Activated naive CD4-positive, alpha-beta T cell treated with anti-CD3 and anti-CD28 coated beads, Interleukin-2, amount 50 U/mL, for 16 hours (primary cell): ENCODE measurements around the gene SYNPO2.
A peak's percentile ranks its signal among the peaks of the same experiment; 100 is the strongest.
"Not testable (repeated sequence)": the region's sequence is repeated elsewhere in the genome, so short reads cannot be mapped to it uniquely, and the experiment has no call there.

Experiments used
- DNase-seq: peaks from one replicate; pipeline ENCODE4 v3.0.0-alpha.2; 2020

Gene SYNPO2

DNA sequence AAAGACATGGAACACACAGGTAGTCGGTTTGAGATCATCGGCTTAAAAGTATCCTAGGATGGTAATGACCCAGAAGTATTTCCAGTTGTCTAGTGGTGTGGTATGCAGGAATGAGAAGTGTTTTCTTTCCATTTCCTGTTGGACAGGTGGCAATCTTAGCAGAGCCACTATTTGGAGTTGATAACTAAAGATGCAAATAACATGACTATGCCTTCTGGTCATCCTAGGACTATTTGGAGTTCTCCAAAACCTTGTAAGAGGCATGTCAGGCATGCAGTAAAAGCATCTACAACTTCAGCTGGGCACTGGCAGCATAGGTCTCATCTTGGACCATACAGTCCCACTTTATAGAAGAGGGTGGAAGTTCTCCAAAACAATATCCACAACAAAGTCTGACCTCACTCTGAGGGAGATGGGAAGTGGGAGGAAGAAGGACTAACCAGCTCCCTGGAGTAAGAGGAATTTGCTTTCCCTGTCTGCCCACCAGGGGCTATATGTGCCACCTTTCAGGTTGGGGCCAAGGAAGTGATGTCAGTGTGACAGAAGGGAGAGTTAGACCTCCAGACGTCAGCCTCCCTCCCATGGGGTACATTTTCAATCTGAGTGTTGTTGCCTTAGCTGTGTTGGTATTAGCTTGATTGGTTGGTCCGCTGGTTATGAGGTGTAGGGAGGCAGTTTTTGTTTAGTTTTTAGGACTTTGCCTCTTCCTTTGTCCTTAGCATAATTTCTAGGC, 145.8 kb downstream of the SYNPO2 start:
- no peak for DNase-seq

DNA sequence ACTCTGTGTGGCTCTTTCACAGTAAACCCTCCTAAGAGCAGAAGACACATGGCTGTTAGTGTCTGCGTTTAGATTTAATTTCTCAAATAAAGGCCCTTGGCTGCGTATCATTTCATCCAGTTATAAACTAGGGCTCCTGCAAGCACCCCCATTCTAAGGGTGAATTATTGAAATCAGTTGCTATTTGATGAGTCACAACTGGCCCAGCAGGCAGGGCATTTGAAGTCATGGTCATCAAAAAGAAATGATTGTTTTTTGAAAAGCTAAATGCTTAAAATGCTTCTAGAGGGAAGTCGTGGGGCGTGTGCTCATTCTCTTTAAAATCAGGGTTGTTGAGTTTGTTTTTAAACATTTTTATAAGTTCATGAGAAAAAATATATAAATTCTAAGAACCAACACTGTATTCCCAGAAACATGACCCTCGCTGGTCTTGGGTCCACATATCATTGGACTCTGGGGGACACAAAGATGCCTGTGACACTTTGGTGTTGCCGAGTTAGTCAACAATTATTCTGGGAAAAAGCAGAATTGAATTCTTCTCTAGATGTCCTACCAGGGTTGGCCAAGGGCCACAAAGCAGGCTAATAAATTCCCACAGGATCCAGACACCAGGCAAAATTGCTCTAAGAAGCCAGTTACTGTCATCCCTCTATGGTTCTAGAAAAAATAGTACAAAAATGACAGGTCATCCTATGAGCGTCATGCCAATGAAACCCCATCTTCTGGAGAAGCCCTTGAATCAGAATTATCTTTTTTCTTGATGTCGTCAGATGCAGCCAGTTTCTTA, 147.5 kb downstream of the SYNPO2 start:
- no peak for DNase-seq

DNA sequence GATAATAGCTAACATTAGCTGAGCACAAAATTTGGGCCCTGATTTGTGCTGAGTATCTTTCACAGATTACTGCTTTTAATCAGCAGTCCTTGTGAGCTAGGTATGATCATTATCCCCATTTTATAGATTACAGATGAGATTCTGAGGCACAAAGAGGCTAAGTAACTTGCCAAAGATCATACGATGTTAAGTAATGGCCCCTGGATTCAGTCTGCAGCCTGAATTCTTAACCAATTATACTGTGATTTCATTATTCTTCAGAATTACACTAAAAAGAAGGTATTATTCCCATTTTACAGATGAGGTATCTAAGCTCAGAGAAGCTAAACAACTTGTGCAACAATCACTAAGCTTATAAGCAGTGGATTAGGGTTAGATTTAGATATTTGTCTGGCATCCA, 149.1 kb downstream of the SYNPO2 start:
- DNase-seq: no peak

DNA sequence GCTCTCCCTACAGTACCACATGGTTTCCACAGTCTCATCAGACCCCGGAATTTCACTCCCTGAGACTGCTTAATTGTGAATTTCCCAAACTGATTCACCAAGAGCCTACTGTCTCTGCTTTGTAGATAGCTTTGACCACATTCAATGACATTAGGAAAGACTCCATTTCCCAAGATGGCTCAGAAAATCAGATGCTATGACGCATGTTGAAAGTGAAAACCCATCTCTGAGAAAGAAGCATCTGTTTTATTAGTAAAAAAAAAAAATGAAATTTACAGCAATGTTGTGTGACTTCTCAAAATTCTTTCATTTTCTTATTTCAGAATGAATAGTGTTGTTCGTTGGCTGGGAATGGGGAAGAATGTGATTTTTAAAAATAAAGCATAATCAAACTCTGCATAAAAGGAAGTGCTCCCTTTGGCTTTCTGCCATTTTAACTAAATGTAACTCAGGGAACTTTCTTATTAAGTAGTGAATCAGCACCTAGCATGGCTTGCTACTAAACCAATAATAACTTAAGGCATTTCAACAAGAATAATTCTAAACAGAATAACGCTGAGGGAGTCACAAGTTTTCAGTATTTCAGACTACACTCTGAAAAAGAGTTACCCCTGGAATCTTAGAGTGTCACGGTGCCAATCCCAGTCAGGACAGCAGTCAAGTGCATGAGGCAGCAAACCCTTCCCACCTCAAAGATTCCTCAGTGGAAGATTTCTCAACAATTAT, 149.6 kb downstream of the SYNPO2 start:
- no peak for DNase-seq

DNA sequence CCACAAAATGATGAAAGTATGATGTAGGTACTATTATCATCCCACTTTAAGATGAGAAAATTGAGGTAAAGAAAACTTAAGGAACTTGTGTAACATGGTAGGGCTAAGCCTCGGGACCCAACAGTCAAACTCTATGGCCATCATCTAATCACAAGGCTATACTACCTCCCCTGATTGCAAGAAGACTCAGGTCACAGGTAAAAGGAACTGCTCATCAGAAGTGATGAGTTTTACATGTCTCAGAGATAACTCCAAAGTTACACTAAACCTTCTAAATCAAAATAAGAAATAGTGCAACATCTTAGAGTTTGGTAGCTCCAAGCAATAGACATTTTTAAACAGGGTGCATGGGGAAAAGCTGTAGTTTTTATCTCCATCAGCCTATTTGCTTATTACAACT, 150.5 kb downstream of the SYNPO2 start:
- DNase-seq: no peak

DNA sequence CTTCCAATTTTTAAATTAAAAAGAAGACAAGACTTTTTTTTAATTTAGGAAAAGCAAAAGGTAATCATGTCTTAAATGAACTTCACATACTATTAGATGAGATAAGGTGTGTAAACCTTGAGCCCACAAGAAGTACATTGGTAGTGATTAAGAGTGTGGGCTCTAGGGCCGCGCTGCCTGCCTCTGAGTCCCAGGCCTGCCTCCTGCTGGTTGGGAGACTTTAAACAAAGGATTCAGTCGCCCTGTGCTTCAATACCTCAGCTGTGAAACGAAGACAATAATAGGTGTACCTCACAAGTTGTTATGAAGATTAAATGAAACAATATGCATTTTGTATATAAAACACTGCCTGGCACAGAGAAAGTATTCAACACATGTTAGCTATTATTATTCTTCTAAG, 151.1 kb downstream of the SYNPO2 start:
- DNase-seq: no peak

DNA sequence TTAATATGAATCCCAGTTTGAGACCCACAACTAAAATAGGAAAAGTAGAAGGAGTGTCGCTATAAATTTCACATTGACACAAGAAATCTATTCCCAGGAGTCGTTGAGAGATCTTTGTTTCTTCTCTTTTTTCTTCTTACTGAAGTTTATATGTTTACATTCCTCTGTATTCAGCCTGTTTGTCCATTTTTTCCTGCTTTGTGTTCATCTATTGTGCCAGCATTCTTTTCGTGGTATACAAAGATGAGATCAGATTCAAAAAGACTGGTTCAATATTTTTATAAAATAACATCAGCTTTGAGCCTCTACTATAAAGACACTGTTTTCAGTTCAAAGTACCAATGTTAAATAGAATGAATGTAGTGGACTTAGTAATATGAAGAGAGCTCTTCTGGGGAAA, 151.6 kb downstream of the SYNPO2 start:
- no peak for DNase-seq

DNA sequence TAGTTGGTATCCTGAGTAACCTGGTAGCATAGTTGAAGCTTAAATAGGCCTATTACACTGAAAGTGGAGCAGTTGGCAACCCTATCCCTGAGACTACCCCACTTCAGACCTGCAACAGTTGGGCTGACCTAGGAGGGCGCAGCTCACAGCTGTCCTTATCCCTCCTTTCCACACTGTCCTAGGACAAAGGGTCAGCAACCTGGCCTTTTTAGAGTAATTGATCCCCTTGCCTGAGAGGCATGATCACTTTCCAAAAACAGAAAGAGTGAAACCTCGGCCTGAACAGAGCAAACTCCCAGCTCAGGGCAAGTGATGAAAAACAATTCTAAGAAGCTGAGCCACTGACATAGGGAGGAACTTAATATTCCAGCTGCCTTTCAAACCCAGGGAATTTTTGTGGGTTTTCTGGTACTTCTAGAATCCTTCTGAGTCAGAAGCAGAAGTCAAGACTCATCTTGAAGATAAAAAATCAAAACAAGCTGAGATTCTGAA, 152.1 kb downstream of the SYNPO2 start:
- DNase-seq: no peak

DNA sequence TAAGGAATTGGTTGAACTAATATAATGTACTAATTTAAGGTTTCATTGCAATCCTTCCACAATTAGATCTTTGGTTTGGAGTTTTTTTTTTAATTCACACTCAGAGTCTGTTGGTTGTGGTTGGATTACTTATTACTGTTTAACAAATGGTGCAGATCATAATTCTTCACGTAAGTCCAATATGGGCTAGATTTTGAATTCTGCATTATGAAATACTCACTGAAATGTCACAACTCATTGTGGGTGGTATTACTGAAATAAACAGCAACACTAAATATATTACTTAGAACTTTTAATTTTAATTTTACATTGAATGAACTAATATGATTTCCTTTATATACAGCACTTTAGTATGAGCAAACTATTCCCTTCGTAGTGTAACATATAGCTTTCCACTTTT, 152.7 kb downstream of the SYNPO2 start:
- DNase-seq: no peak

DNA sequence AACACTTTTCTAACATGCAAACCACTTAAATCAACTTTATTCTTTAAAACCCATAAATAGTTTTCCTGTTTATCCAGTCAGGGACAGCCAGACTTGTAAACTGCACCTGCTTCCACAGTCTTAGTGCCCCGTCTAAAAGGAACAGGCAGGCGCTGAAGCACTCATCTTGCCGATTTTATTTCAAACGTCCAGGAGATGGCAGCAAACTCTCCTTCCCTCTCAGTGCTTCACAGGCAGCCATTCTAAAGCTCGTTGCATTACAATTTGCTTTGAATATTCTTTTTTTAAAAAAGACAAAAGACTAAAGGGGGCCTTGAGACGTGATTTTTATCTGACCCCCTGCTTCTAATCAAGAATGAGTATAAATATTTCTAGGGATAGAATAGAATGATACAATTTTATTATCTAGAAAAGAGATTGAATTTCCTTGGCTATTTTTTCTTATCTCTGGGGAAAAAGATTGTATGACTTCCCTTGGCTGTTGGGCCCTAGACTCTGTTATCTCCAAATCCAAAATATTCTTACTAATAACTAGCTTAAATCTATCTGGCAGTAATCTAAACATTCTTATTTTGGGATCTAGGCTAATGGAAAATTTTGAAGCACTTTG, 153.4 kb downstream of the SYNPO2 start:
- peak; percentile 46 for DNase-seq

DNA sequence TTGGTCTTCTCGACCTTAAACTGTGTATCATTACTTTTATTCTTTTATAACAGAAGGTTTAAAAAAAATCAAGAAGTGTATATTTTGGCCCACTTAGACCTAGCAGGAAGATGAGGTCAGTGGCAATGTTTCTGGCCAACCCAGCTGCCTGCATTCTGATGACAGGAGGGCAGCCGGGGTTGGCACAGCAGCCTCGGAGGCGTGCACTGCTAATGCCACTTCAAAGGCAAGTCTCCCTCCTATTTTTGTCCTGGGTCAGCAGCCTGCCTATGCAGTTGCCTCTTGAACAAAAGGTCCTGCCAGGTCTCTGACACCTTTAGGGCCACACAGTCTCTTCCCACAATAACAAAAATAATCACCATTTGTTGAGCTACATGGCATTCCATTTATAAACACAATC, 157.6 kb downstream of the SYNPO2 start:
- DNase-seq: no peak

DNA sequence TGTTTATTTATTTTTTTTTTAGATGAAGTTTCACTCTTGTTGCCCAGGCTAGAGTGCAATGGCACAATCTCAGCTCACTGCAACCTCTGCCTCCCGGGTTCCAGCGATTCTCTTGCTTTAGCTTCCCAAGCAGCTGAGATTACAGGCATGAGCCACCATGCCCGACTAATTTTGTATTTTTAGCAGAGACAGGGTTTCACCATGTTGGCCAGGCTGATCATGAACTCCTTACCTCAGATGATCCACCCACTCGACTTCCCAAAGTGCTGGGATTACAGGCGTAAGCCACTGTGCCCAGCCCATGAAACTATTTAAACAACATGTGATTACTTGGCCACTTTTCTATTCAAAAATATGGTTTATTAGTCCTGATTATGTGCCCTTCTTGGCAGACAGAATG, 158.4 kb downstream of the SYNPO2 start:
- not testable (repeated sequence) for DNase-seq

DNA sequence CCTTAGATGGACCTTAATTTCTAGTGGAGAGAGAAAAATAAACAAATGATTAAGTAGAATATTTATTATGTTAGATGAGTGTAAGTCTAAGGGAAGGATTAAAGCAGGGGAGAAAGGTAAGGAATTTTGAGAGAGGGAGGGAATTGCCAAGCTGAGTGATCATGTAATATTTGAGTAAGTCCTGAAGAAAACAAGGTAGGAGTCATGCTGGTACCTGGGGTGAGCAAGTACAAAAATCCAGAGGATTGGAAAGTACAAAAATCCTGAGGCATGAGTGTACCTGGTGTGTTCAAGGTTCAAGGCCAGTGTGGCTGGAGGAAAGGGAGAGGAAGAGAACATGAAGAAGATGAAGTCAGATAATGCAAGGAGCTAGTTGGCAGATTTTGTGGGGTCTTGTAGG, 159.8 kb downstream of the SYNPO2 start:
- no peak for DNase-seq

DNA sequence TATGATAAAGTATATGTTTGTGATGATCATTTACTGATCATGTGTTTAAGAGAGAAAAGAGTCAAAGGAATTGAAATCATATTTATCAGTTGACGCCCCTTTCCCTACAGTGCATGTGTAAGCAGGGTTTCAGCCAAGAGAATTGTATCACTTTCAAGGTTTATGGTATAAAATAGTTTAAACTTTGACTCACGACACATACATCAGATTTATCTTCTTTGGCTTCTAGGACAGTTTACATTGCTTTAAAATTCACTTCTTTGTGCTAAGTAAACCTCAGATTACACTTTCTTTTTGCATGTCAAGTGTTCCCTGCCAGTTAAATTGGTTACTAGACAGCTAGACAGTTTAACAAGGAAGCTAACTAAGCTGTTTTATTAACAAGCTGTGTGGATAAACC, 160.7 kb downstream of the SYNPO2 start:
- no peak for DNase-seq

DNA sequence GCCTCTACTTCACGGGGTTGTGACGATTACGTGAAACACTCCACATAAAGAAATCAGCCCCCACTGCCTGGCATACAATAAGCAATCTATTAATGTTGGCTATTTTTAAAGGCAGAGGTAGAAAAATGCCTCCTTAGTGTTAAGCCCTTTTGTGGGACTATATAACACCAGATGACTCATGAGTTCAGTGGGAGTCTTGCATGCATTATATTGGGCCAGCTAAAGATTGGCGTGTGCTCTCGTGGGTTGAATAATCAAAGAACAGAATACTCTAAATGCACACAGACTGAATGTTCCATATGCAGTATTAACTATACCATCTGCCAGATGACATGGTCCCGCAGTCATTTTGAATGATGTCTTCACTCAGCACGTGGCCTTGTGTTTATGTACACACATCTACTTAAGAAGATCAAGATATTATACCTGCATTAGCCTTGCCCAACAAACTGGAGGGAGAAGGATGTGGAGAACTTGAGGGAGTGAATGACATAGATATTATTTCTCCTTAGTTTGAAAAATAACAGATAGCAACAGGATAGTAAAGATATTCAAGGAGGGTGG, 162.0 kb downstream of the SYNPO2 start:
- no peak for DNase-seq

DNA sequence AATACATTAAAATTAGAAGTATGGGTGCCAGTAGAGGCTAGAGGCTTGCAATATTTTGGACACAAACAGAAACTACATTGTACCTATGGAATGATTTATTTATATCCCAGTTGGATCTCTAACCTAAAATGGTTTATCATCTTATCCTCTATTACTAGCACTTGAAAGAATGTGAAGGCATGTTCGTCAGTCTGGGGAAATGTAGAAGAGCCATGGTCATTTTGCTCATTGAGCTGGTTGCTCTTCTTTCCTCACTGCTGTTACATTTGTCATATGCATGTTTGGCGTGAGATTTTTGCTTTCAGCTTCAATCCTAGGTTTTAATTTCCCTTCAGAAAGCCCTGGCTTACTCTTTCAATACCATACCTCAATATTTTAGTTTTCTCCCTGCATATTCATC, 164.6 kb downstream of the SYNPO2 start:
- DNase-seq: no peak

DNA sequence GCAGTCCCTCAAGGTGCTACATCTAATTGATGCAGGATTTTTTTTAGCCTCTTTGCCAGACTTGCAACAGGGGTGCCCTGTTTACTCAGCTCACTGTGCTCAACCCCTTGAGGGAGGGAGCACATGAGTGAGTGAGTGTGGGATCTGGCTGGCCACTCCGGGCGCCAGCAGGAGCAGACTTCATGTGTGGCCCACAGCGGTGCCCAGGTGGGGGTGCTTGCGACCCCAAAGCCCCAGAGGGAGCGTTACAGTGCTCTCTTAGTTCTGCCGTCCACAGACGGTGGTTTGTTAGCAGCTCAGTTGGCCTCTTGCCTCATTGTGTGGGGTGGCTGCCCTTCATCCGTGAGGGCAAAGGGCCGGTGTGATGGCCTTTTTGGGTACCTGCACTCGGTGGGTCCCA, 165.3 kb downstream of the SYNPO2 start:
- no peak for DNase-seq

DNA sequence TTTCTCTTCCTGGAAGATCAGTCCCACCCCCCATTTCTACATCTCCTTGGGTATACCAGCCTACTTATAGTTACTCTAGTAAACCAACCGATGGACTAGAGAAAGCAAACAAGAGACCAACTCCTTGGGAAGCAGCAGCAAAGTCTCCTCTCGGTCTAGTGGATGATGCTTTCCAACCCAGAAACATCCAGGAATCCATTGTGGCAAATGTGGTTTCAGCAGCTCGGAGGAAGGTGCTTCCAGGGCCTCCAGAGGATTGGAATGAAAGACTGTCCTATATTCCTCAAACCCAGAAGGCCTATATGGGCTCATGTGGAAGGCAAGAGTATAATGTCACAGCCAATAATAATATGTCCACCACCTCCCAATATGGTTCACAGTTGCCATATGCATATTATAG, 168.8 kb downstream of the SYNPO2 start:
- no peak for DNase-seq

DNA sequence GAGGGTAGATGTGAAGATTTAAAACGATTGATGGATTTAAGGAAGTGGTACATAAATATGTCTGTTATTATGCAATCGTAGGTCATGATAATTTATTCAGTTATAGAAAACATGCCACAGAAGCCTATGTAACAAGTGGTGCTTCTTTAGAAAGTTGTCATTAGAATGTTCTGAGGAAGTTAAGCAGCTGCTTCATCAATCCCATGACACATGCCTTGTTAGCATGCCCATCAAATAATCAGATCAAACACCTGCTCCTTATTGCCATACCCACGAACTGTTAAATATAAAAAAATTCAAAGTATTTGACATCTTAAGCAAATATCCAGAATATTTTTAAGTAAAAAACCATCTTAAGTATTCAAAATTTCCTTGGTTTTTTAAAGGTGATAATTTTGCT, 170.6 kb downstream of the SYNPO2 start:
- DNase-seq: no peak

DNA sequence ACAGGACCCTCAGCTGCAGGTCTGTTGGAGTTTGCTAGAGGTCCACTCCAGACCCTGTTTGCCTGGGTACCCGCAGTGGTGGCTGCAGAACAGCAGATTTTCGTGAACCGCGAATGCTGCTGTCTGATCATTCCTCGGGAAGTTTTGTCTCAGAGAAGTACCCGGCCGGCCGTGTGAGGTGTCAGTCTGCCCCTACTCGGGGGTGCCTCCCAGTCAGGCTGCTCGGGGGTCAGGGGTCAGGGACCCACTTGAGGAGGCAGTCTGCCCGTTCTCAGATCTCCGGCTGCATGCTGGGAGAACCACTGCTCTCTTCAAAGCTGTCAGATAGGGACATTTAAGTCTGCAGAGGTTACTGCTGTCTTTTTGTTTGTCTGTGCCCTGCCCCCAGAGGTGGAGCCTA, 178.5 kb downstream of the SYNPO2 start:
- not testable (repeated sequence) for DNase-seq

DNA sequence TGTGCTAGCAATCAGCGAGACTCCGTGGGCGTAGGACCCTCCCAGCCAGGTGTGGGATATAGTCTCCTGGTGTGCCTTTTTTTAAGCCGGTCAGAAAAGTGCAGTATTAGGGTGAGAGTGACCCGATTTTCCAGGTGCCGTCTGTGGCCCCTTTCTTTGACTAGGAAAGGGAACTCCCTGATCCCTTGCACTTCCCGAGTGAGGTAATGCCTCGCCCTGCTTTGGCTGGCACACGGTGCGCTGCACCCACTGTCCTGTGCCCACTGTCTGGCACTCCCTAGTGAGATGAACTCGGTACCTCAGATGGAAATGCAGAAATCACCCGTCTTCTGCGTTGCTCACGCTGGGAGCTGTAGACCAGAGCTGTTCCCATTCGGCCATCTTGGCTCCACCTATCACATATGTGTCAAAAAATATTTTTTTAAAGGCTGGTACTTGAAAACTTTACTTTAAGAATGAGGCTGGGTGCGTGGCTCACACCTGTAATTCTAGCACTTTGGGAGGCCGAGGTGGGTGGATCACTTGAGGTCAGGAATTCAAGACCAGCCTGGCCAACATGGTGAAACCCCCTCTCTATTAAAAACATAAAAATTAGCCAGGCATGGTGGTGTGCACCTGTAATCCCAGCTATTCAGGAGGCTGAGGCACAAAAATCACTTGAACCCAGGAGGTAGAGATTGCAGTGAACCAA, 179.2 kb downstream of the SYNPO2 start:
- not testable (repeated sequence) for DNase-seq

DNA sequence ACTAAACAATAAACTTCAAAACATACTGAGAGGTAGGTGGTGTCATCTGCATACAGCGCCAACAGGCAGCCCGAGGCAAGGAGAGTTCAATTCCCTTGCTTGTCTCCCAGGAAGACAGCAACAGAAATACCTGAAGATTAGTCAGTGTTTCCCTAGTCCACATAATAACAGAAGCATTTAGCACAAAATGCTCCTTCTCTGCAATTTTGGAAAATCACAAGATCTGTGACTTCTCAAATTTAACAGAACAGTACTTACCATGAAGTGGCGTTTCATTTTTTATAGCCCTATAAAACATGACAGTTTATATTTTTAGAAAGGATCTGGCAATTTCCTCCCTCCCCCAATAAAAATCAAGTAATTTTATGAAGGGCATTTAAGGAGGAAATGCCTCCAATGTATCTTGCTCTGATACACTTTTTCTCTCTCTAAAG, 179.9 kb downstream of the SYNPO2 start:
- no peak for DNase-seq
